GM13977 (cell line): ENCODE measurements around the gene SCAF4.

Experiments used
- DNase-seq: peaks from one replicate; pipeline ENCODE4 v3.0.0; 2012; ENCODE audit warnings: low spot score
- CTCF ChIP-seq: IDR thresholded peaks from 2 replicates; pipeline ENCODE4 v1.5.1; 2012; ENCODE audit warnings: mild to moderate bottlenecking, control low read depth; ENCODE audit not compliant: insufficient read depth; ENCODE audit errors: extremely low read depth, missing control alignments
- in situ Hi-C: fragments of 300-500 bp; cut with MboI; formaldehyde crosslinking; loops from one replicate; pipeline ENCODE4 v1.12.0; 2022; ENCODE audit warnings: low sequenced_read_pairs, low pct_unique_long_range_greater_than_20kb, mixed read lengths, inconsistent platforms; ENCODE audit not compliant: unreplicated experiment

Gene SCAF4

GRCh38 chr21:31716106-31716505 lies 15.8 kb downstream of the SCAF4 start:
- no peak for DNase-seq
- in situ Hi-C loops = no loop called here
- no peak for TF ChIP-seq CTCF

- no peak for TF ChIP-seq CTCF
- DNase-seq = no peak
- in situ Hi-C loops = no loop called here
Observed at GRCh38 chr21:31714741-31715365, 17.1 kb downstream of the SCAF4 start.

GRCh38 chr21:31713973-31714740 lies 17.8 kb downstream of the SCAF4 start:
- in situ Hi-C loops = no loop called here
- TF ChIP-seq CTCF = no peak
- no peak for DNase-seq

GRCh38 chr21:31713115-31713514 lies 18.8 kb downstream of the SCAF4 start:
- in situ Hi-C loops = no loop called here
- TF ChIP-seq CTCF = no peak
- no peak for DNase-seq

- no peak for TF ChIP-seq CTCF
- DNase-seq = no peak
- in situ Hi-C loops = no loop called here
Observed at GRCh38 chr21:31711745-31712285, 20.1 kb downstream of the SCAF4 start.

GRCh38 chr21:31711326-31711725 lies 20.6 kb downstream of the SCAF4 start:
- TF ChIP-seq CTCF = no peak
- in situ Hi-C loops = no loop called here

More at GRCh38 chr21:31711326-31711725, 20.6 kb downstream of the SCAF4 start:
- DNase-seq = no peak
